Measurements from ENCODE around the gene CHST6.

The CHST6 gene

DNA sequence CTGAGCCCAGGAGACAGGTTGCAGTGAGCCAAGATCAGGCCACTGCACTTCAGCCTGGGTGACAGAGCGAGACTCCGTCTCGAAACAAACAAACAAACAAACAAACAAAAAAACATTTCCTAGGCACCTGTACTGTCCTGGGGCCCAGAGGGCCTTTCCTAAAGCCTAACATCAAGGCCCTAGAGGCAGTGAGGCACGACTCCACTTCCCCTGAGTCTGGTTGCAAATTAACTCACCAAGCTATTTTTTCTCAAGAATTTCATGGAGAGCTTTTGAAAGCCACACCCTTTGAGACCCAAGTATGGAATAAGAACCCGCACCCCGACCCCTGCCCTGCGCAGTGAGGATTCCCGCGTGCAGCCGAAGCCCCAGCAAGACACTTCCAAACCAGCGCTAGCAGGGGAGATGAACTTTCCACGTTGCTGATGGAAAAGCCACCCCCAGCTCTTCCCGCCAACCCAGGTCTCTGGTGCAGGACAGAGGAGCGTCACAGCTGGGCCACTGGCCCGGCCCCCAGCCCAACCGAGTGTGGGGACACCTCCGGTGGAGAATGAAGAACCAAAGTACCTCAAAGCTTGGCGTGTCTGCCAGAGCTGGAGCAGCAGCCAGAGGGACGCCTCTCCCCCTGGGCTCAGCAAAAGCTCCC, 39.4 kb upstream of the CHST6 start:
- TF ChIP-seq, protein P1, sequence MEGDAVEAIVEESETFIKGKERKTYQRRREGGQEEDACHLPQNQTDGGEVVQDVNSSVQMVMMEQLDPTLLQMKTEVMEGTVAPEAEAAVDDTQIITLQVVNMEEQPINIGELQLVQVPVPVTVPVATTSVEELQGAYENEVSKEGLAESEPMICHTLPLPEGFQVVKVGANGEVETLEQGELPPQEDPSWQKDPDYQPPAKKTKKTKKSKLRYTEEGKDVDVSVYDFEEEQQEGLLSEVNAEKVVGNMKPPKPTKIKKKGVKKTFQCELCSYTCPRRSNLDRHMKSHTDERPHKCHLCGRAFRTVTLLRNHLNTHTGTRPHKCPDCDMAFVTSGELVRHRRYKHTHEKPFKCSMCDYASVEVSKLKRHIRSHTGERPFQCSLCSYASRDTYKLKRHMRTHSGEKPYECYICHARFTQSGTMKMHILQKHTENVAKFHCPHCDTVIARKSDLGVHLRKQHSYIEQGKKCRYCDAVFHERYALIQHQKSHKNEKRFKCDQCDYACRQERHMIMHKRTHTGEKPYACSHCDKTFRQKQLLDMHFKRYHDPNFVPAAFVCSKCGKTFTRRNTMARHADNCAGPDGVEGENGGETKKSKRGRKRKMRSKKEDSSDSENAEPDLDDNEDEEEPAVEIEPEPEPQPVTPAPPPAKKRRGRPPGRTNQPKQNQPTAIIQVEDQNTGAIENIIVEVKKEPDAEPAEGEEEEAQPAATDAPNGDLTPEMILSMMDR (IDR thresholded peaks at IDR 0.05; ENCODE audit: low read depth, low read length): no peak
- no peak overlapping the region for H3K4me3 ChIP-seq (ENCODE audit: low read depth, low read length)
- in situ Hi-C loops (cut with HindIII; ENCODE audit: low sequenced_read_pairs): no loop called here
- no peak for DNase-seq (ENCODE audit: low read depth, low spot score)

DNA sequence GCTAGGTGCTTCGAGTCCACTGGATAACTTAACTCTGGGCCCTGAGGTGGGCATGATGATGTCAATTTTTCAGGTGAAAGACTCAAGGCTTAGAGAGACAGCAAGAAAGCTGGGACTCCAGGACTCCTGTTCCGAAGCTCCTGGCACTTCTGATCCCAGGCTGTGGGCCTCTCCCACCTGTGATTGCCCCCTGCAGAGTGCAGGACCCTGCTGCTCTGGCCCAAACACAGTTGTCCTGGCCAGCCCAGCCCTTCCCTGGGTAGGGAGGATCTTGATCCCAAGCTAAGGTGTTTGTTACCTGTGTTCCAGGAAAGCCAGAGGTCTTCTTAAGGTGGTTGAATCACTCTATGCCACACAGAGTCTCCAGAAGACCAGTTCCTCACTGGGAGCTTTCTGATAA, 37.5 kb upstream of the CHST6 start:
- H3K4me3 ChIP-seq (ENCODE audit: low read depth, low read length): no peak overlapping the region
- in situ Hi-C loops (cut with HindIII; ENCODE audit: low sequenced_read_pairs): no loop called here
- no peak for DNase-seq (ENCODE audit: low read depth, low spot score)
- TF ChIP-seq, protein P1 (IDR thresholded peaks at IDR 0.05; ENCODE audit: low read depth, low read length): no peak

DNA sequence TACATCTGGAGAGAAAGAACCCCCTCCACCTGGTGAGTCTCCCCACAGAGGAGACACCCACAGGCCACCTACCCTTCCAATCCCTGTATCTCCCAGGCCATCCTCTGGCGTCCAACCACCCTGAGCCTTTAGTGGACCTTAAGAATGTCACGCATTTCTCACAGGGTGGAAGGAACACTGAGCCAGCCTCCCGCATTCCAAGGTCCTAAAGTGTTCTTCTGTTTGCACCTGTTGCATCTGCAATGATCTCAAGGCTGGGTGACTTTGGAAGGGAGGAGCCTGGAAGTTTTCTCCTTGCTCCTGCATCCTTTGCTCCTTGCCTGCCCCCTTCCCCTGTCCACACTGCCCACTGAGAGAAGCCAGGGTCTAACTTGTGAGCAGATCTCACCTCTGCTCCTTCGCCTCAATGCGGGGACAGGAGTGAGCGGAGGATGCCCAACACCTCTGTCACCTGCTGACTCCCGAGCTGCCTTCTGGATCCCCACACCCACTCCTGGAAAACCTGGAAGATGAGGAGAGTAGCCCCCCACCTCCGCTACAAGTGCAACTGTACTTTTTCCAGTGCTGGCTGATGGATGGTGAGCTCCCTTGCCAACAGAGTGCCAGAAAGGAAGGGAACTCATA, 37.0 kb upstream of the CHST6 start:
- no peak for DNase-seq (ENCODE audit: low read depth, low spot score)
- H3K4me3 ChIP-seq (ENCODE audit: low read depth, low read length): no peak overlapping the region
- in situ Hi-C loops (cut with HindIII; ENCODE audit: low sequenced_read_pairs): no loop called here
- TF ChIP-seq, protein P1 (IDR thresholded peaks at IDR 0.05; ENCODE audit: low read depth, low read length): no peak

- TF ChIP-seq, protein P1 (IDR thresholded peaks at IDR 0.05; ENCODE audit: low read depth, low read length): no peak
- in situ Hi-C loops (cut with HindIII; ENCODE audit: low sequenced_read_pairs): no loop called here
- DNase-seq (ENCODE audit: low read depth, low spot score): no peak
- no peak overlapping the region for H3K4me3 ChIP-seq (ENCODE audit: low read depth, low read length)
Measured at GRCh38 chr16:75529959-75530358, 34.7 kb upstream of the CHST6 start.

GRCh38 chr16:75529056-75529905, 34.0 kb upstream of the CHST6 start:
- TF ChIP-seq, protein P1 (IDR thresholded peaks at IDR 0.05; ENCODE audit: low read depth, low read length): no peak
- no peak for DNase-seq (ENCODE audit: low read depth, low spot score)
- in situ Hi-C loops (cut with HindIII; ENCODE audit: low sequenced_read_pairs): no loop called here
- H3K4me3 ChIP-seq (ENCODE audit: low read depth, low read length): no peak overlapping the region

DNA sequence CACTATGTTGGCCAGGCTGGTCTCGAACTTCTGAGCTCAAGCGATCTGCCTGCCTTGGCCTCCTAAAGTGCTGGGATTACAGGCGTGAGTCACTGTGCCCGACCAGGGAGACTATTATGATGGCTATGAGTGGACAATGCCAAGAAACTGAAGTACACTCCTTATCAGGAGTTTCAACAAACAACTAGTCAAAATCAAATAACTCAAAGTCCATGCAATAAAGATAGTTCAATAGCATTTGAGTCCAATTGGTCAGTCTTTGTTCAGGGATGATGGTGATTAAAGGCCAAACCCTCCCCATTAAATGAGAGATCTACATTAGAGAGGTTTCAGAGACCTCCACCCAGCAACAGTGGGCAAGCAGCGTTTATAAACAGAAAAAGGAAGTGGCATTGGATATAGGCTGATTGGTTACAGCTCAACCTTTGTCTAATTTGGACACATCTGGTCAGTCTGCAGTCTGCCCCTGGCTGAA, 32.6 kb upstream of the CHST6 start:
- no peak for DNase-seq (ENCODE audit: low read depth, low spot score)
- in situ Hi-C loops (cut with HindIII; ENCODE audit: low sequenced_read_pairs): no loop called here
- TF ChIP-seq, protein P1 (IDR thresholded peaks at IDR 0.05; ENCODE audit: low read depth, low read length): no peak
- no peak overlapping the region for H3K4me3 ChIP-seq (ENCODE audit: low read depth, low read length)
